ENCODE data around the gene STK32B. TPM values are rescaled to one million over a fixed set of nuclear protein-coding genes. Genes with fewer than 3 reads are reported as not detected.
A peak's percentile ranks its signal among the peaks of the same experiment; 100 is the strongest.

The STK32B gene
- total and polyA plus RNA-seq, 2 of the 8 experiments (the other 6 are each of a cell fraction or from before 2014, with no cell fraction given): 2.3 to 2.5 TPM

DNA sequence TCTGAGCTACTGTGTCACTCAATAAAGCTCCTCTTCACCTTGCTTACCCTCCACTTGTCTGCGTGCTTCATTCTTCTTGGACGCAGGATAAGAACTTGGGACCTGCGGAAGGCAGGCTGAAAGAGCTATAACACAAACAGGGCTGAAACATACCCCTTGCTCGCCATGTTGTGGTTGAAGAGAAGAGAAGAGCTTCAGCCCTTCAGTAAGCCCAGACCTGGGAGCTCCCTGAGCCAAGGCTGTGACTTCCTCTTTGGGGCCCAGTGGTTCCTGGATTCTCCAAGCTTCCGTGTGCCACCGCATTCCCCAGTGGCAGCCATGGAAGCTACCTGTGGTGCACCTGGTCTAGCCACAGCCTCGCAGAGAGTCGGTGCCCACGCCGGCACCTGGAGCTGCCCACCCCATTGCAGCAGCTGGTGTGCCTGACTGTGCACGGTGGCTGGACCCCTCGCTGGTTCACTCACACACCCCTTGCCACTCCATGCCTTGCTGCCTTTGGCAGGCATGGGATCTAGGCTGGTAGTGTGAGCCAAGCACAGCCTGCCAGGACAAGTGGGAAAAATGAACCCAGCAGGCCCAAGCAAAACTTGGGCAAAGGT lies 496.5 kb downstream of the STK32B start:
- H2BK15ac ChIP-seq (ENCODE audit: low read length): no peak overlapping the region
- H3K18ac ChIP-seq (ENCODE audit: extremely low read depth, low read length): no peak overlapping the region
- no peak overlapping the region for H3K56ac ChIP-seq (replicated peaks; ENCODE audit: insufficient read length, low read depth, low read length)
- no peaks in the 10 kb centered on the region for H3K23me2 ChIP-seq (ENCODE audit: low read depth, low read length)
- ChIA-PET POLR2A (ENCODE audit: partially characterized antibody) (interaction anchor here (0.6 kb wide), 1 partner anchor 269 kb away, joined by 5 read pairs; no protein-coding TSS in a partner anchor), CTCF (ENCODE audit: partially characterized antibody) (interaction anchor here (0.6 to 1.3 kb wide), 2 partner anchors 38 to 105 kb away, joined by 3 to 4 read pairs; no protein-coding TSS in a partner anchor)
- H3K23ac ChIP-seq (ENCODE audit: insufficient read length): no peak overlapping the region
- 0 out of 2 replicates have a peak overlapping the region, but pooled peaks have one; percentile 38 for H4K8ac ChIP-seq (ENCODE audit: extremely low read depth, insufficient read depth, low read length)
- DNase-seq (ENCODE audit: low read depth in 1 of 2, low spot score in 2 of 2) (no peak), FAIRE-seq (no peak)
- no peak overlapping the region for H2BK12ac ChIP-seq (ENCODE audit: low read depth, low read length)
- H2AFZ ChIP-seq (ENCODE audit: low read length): no peak overlapping the region
- H4K5ac ChIP-seq (ENCODE audit: insufficient read length, low read depth, low read length): no peak overlapping the region
- no peak overlapping the region for H2AK5ac ChIP-seq (ENCODE audit: low read depth, low read length)
- H3K14ac ChIP-seq (ENCODE audit: insufficient read length): no peak overlapping the region
- no peaks in the 10 kb centered on the region for H3K79me2 ChIP-seq (ENCODE audit: control insufficient read depth in 1 of 2, insufficient read depth in 2 of 2, low read length in 2 of 2)
- H4K91ac ChIP-seq (replicated peaks; ENCODE audit: insufficient read length, low read length): no peak overlapping the region
- no peak overlapping the region for H3K9ac ChIP-seq (replicated peaks in 1 of 4; ENCODE audit: extremely low read depth in 1 of 4, low read depth in 3 of 4, low read length in 3 of 4)
- WGBS, 2 experiments (ENCODE audit: extremely low coverage in 1 of 2, insufficient coverage in 1 of 2, insufficient read length in 1 of 2, insufficient replicate concordance in 2 of 2, low coverage in 1 of 2, low lambda C conversion rate in 2 of 2, missing lambda C conversion rate in 1 of 2): 96% methylated on average over 12 of the region's 12 CpGs; no CpG with 5 or more reads in 1 of the 2 experiments
- H3K9me3 ChIP-seq (ENCODE audit: insufficient read depth in 2 of 2, low read depth in 1 of 2, low read length in 1 of 2): peaks cover 18 to 25% of the 10 kb centered on the region in 2 experiments
- no peak overlapping the region for H2BK5ac ChIP-seq (ENCODE audit: low read depth, low read length)
- H3K27me3 ChIP-seq (replicated peaks in 1 of 4; ENCODE audit: control insufficient read depth in 3 of 4, extremely low read depth in 1 of 4, insufficient read depth in 3 of 4, low read length in 3 of 4): no peaks in the 10 kb centered on the region
- H4K20me1 ChIP-seq (replicated peaks in 1 of 2; ENCODE audit: control insufficient read depth in 1 of 2, insufficient read depth in 2 of 2, low read length in 2 of 2): no peaks in the 10 kb centered on the region
- no peak overlapping the region for H3K4me2 ChIP-seq (ENCODE audit: insufficient read depth in 1 of 2, low read depth in 2 of 2, low read length in 2 of 2)
- no peak overlapping the region for H3K4ac ChIP-seq (replicated peaks; ENCODE audit: insufficient read length, low read depth, low read length)
- H3K27ac ChIP-seq (ENCODE audit: low read depth, low read length): no peak overlapping the region
- H3K36me3 ChIP-seq (ENCODE audit: control insufficient read depth in 2 of 4, insufficient read depth in 4 of 4, low read length in 3 of 4): no peaks in the 10 kb centered on the region
- H2BK120ac ChIP-seq (replicated peaks; ENCODE audit: low read depth, low read length): no peak overlapping the region
- no peaks in the 10 kb centered on the region for H3K79me1 ChIP-seq (ENCODE audit: low read depth, low read length)
- TF ChIP-seq TAF7 (optimal IDR thresholded peaks at IDR 0.05; ENCODE audit: borderline replicate concordance, low read depth, low read length) (no peak), BACH1 (IDR thresholded peaks at IDR 0.05; ENCODE audit: low read length) (no peak), BCL11A (IDR thresholded peaks at IDR 0.05; ENCODE audit: low read depth in 2 of 2, low read length in 2 of 2) (no peak)
- TF ChIP-seq, protein P1, sequence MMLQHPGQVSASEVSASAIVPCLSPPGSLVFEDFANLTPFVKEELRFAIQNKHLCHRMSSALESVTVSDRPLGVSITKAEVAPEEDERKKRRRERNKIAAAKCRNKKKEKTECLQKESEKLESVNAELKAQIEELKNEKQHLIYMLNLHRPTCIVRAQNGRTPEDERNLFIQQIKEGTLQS (IDR thresholded peaks at IDR 0.05; ENCODE audit: insufficient read depth, low read depth, low read length): no peak
- H2BK20ac ChIP-seq (ENCODE audit: low read length): no peak overlapping the region
- H3K4me3 ChIP-seq (ENCODE audit: extremely low read depth in 1 of 4, insufficient read depth in 2 of 4, low read depth in 3 of 4, low read length in 4 of 4): no peak overlapping the region
- H3K4me1 ChIP-seq (replicated peaks in 1 of 4; ENCODE audit: control insufficient read depth in 3 of 4, insufficient read depth in 4 of 4, low read length in 3 of 4): no peaks in the 10 kb centered on the region

All from H1 (cell line).